H9 (cell line): ENCODE results near the gene BRSK2. TPM values are rescaled to one million over a fixed set of nuclear protein-coding genes. Genes with fewer than 3 reads are reported as not detected.

Experiments
- DNase-seq: peaks from one replicate; pipeline ENCODE4 v3.0.0-alpha.2; 2017
- H2AFZ ChIP-seq: one replicate; pipeline ENCODE4 v1.6.1; 2013; ENCODE audit warnings: mild to moderate bottlenecking, low read length, control low read depth, moderate library complexity
- H2AK5ac ChIP-seq: 2 replicates; pipeline ENCODE4 v1.6.1; 2013; ENCODE audit warnings: low read length, control low read depth, mixed read lengths; ENCODE audit not compliant: insufficient read length
- H2BK120ac ChIP-seq: one replicate; pipeline ENCODE4 v1.6.1; 2013; ENCODE audit warnings: low read depth, mild to moderate bottlenecking, low read length, control low read depth, inconsistent platforms; ENCODE audit not compliant: poor library complexity, severe bottlenecking
- H2BK12ac ChIP-seq: 2 replicates; pipeline ENCODE4 v1.6.1; 2013; ENCODE audit warnings: low read length, control low read depth, mixed read lengths, low read depth; ENCODE audit not compliant: insufficient read length
- H2BK15ac ChIP-seq: 2 replicates; pipeline ENCODE4 v1.6.1; 2013; ENCODE audit warnings: low read depth, low read length, control low read depth
- H2BK20ac ChIP-seq: one replicate; pipeline ENCODE4 v1.6.1; 2013; ENCODE audit warnings: low read depth, mild to moderate bottlenecking, low read length, control low read depth, inconsistent platforms; ENCODE audit not compliant: poor library complexity, severe bottlenecking
- H2BK5ac ChIP-seq: 2 replicates; pipeline ENCODE4 v1.6.1; 2013; ENCODE audit warnings: low read length, control low read depth, mixed read lengths; ENCODE audit not compliant: insufficient read length
- H3K14ac ChIP-seq: 2 replicates; pipeline ENCODE4 v1.6.1; 2013; ENCODE audit warnings: low read length, control low read depth; ENCODE audit not compliant: insufficient read depth
- H3K18ac ChIP-seq: 2 replicates; pipeline ENCODE4 v1.6.1; 2013; ENCODE audit warnings: low read depth, mild to moderate bottlenecking, mixed read lengths, low read length, control low read depth; ENCODE audit not compliant: insufficient read length
- H3K23ac ChIP-seq: 2 replicates; pipeline ENCODE4 v1.6.1; 2013; ENCODE audit warnings: low read length, control low read depth, mixed read lengths, low read depth; ENCODE audit not compliant: insufficient read length
- H3K23me2 ChIP-seq: 2 replicates; pipeline ENCODE4 v1.6.1; 2013; ENCODE audit warnings: low read depth, mild to moderate bottlenecking, mixed read lengths, low read length, control low read depth; ENCODE audit not compliant: insufficient read length, poor library complexity, severe bottlenecking
- H3K27ac ChIP-seq: 2 replicates; pipeline ENCODE4 v1.5.1; 2013; ENCODE audit warnings: low read length, control low read depth, mixed read lengths, low read depth; ENCODE audit not compliant: insufficient read length
- H3K27me3 ChIP-seq: 2 replicates; pipeline ENCODE4 v1.6.1; 2013; ENCODE audit warnings: low read length, control low read depth, inconsistent platforms; ENCODE audit not compliant: insufficient read depth
- H3K4ac ChIP-seq: 2 replicates; pipeline ENCODE4 v1.6.1; 2013; ENCODE audit warnings: low read depth, mild to moderate bottlenecking, control low read depth, inconsistent platforms, low read length, moderate library complexity
- H3K4me1 ChIP-seq: 2 replicates; pipeline ENCODE4 v1.6.1; 2013; ENCODE audit warnings: low read length, control low read depth, inconsistent platforms; ENCODE audit not compliant: insufficient read depth
- H3K4me2 ChIP-seq: 2 replicates; pipeline ENCODE4 v1.6.1; 2013; ENCODE audit warnings: low read length, control low read depth, mixed read lengths; ENCODE audit not compliant: insufficient read length, insufficient read depth
- H3K56ac ChIP-seq: 2 replicates; pipeline ENCODE4 v1.6.1; 2013; ENCODE audit warnings: low read depth, mild to moderate bottlenecking, mixed read lengths, low read length, control low read depth; ENCODE audit not compliant: insufficient read length
- H3K79me1 ChIP-seq: 2 replicates; pipeline ENCODE4 v1.6.1; 2013; ENCODE audit warnings: low read depth, mild to moderate bottlenecking, moderate library complexity, low read length, control low read depth, inconsistent platforms; ENCODE audit not compliant: insufficient read depth, poor library complexity, severe bottlenecking
- H3K79me2 ChIP-seq: 2 replicates; pipeline ENCODE4 v1.6.1; 2013; ENCODE audit warnings: low read length, control low read depth, inconsistent platforms; ENCODE audit not compliant: insufficient read depth
- H3K9ac ChIP-seq: 2 replicates; pipeline ENCODE4 v1.6.1; 2013; ENCODE audit warnings: low read length, control low read depth, mixed read lengths; ENCODE audit not compliant: insufficient read length; ENCODE audit errors: extremely low read depth
- H3K9me3 ChIP-seq: one replicate; pipeline ENCODE4 v1.6.1; 2013; ENCODE audit warnings: low read depth, low read length, inconsistent platforms; ENCODE audit not compliant: control insufficient read depth
- H3T11ph ChIP-seq: one replicate; pipeline ENCODE4 v1.6.1; 2013; ENCODE audit warnings: mild to moderate bottlenecking, low read length, control low read depth, inconsistent platforms
- H4K20me1 ChIP-seq: one replicate; pipeline ENCODE4 v1.6.1; 2013; ENCODE audit not compliant: control insufficient read depth, insufficient read length, insufficient read depth
- H4K5ac ChIP-seq: 2 replicates; pipeline ENCODE4 v1.6.1; 2013; ENCODE audit warnings: low read depth, mild to moderate bottlenecking, mixed read lengths, low read length, control low read depth; ENCODE audit not compliant: insufficient read length
- H4K8ac ChIP-seq: replicated peaks from 2 replicates; pipeline ENCODE4 v1.6.1; 2013; ENCODE audit warnings: low read length, control low read depth, mixed read lengths, low read depth; ENCODE audit not compliant: insufficient read length
- H4K91ac ChIP-seq: 2 replicates; pipeline ENCODE4 v1.6.1; 2013; ENCODE audit warnings: low read depth, mild to moderate bottlenecking, moderate library complexity, mixed read lengths, low read length, control low read depth; ENCODE audit not compliant: insufficient read length
- H3K27ac Mint-ChIP-seq, 3 experiments: 2 replicates in 2 of 3; 3 replicates in 1 of 3; pipeline ENCODE4 v1.8.0; 2020 to 2021; ENCODE audit warnings: mixed read lengths in 3 of 3, mild to moderate bottlenecking in 1 of 3, moderate library complexity in 1 of 3
- H3K27me3 Mint-ChIP-seq: 2 replicates; pipeline ENCODE4 v1.8.0; 2021; ENCODE audit warnings: low read depth, mild to moderate bottlenecking, moderate library complexity, mixed read lengths
- H3K36me3 Mint-ChIP-seq, 3 experiments: 2 replicates in 2 of 3; 3 replicates in 1 of 3; pipeline ENCODE4 v1.8.0; 2020 to 2021; ENCODE audit warnings: low read depth in 3 of 3, mixed read lengths in 3 of 3; ENCODE audit not compliant: insufficient read depth in 1 of 3
- H3K4me1 Mint-ChIP-seq, 2 experiments: 2 replicates each; pipeline ENCODE4 v1.8.0; 2020; ENCODE audit warnings: mixed read lengths in 2 of 2
- H3K4me3 Mint-ChIP-seq, 2 experiments: 2 replicates in 1 of 2; 3 replicates in 1 of 2; pipeline ENCODE4 v1.8.0; 2020 to 2021; ENCODE audit warnings: mild to moderate bottlenecking in 2 of 2, mixed read lengths in 2 of 2, moderate library complexity in 1 of 2
- H3K9me3 Mint-ChIP-seq, 2 experiments: 2 replicates in 1 of 2; 3 replicates in 1 of 2; pipeline ENCODE4 v1.8.0; 2020; ENCODE audit warnings: mild to moderate bottlenecking in 2 of 2, mixed read lengths in 2 of 2, moderate library complexity in 1 of 2
- CTCF ChIP-seq: fragments of 200-600 bp; sonication (generic); conservative IDR thresholded peaks from 3 replicates; pipeline ENCODE4 v1.8.0; 2021; ENCODE audit warnings: antibody characterized with exemption, mild to moderate bottlenecking
- WGBS: extraction: QIAGEN DNeasy Blood & Tissue Kit; methylation state at CpG from one replicate; pipeline ENCODE4 v1.1.7; 2013; ENCODE audit warnings: missing lambda C conversion rate, low lambda C conversion rate, mixed read lengths; ENCODE audit not compliant: insufficient read length; ENCODE audit errors: extremely low coverage; 5-methylcytosine and 5-hydroxymethylcytosine counted together
- total RNA-seq: library from RNA; stranded (reverse); gene quantifications from 2 replicates; pipeline ENCODE4 v1.2.1, GENCODE V29; 2021

The BRSK2 gene
- total RNA-seq, 1 experiment from 2014 or later, result 28.4 TPM

GRCh38 chr11:1433568-1433967 lies 43.8 kb downstream of the BRSK2 start:
- Histone ChIP-seq H3K4me1 (no peaks in the 10 kb centered on the region; the same call in 1 of the 2 replicates), H3K9ac (no peak overlapping the region), H3K18ac (no peak overlapping the region), H3K23me2 (no peaks in the 10 kb centered on the region), H2BK15ac (no peak overlapping the region), H3K79me1 (no peaks in the 10 kb centered on the region), H2BK120ac (no peak overlapping the region), H3T11ph (no peak overlapping the region), H3K14ac (no peak overlapping the region; the same call in 1 of the 2 replicates), H3K27me3 (no peaks in the 10 kb centered on the region), H2BK20ac (no peak overlapping the region), H4K91ac (no peak overlapping the region), H2BK5ac (no peak overlapping the region), H3K27ac (no peak overlapping the region), H2BK12ac (no peak overlapping the region), H2AK5ac (no peak overlapping the region), H3K9me3 (no peaks in the 10 kb centered on the region), H4K5ac (no peak overlapping the region), H3K79me2 (peaks cover 7% of the 10 kb centered on the region; the same call in 1 of the 2 replicates), H3K23ac (no peak overlapping the region), H3K4me2 (no peak overlapping the region), H2AFZ (no peak overlapping the region), H4K8ac (no peak overlapping the region), H4K20me1 (no peaks in the 10 kb centered on the region), H3K4ac (no peak overlapping the region), H3K56ac (no peak overlapping the region)
- Mint-ChIP-seq H3K27me3 (no peaks in the 10 kb centered on the region), H3K4me1 (no peaks in the 10 kb centered on the region), H3K9me3 (peaks cover 0 to 6% of the 10 kb centered on the region in 2 experiments; a peak in 1 of 5 replicates), H3K4me3 (no peak overlapping the region; a peak in 1 of 5 replicates), H3K27ac (no peak overlapping the region), H3K36me3 (no peaks in the 10 kb centered on the region)
- DNase-seq, result no peak
- no peak for TF ChIP-seq CTCF
- WGBS, result no CpG with 5 or more reads among the region's 15 CpGs
